ENCODE data around the gene LGMN.

- TF ChIP-seq YY1 (IDR thresholded peaks at IDR 0.05): no peak
- no peak for TF ChIP-seq CTCF (IDR thresholded peaks at IDR 0.05; ENCODE audit: low read depth, low read length, missing input control)
- no peak for TF ChIP-seq ATF3 (IDR thresholded peaks at IDR 0.05)
- TF ChIP-seq TAF1 (conservative IDR thresholded peaks at IDR 0.05): no peak
- TF ChIP-seq REST (IDR thresholded peaks at IDR 0.05): no peak
- no peak for TF ChIP-seq MAX (IDR thresholded peaks at IDR 0.05)
- no peak for TF ChIP-seq JUND (IDR thresholded peaks at IDR 0.05)
- no peak for TF ChIP-seq FOXA1 (IDR thresholded peaks at IDR 0.05)
- TF ChIP-seq RAD21 (IDR thresholded peaks at IDR 0.05): no peak
Measured at GRCh38 chr14:92658684-92659083, 89.7 kb downstream of the LGMN start.
